ENCODE measurements around the gene ANKRD13D.

Gene ANKRD13D

DNA sequence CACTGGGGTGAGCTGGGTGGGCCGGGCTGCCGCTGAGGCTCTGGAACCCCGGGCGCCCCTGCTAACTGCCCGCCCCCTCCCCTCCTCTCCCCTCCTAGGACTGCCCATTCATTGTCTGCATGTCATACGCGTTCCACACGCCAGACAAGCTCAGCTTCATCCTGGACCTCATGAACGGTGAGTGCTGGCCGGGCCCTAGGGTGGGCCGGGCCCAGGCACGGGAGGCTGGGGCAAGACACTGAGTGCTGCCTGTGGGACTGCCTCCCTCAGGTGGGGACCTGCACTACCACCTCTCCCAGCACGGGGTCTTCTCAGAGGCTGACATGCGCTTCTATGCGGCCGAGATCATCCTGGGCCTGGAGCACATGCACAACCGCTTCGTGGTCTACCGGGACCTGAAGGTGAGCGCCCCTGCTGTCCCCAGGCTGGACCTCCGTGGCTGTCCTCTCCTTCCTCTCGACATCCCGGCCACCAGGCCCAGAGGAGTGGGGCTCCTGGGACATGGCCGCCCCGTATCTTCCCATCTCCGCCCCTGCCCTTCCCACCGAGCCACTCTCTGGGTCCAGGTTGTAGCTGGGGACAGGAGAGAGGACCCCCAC, 7.5 kb upstream of the ANKRD13D start:
- H3K4me3 ChIP-seq (ENCODE audit: low read depth, low read length), result no peak overlapping the region
- TF ChIP-seq CTCF (IDR thresholded peaks at IDR 0.05; ENCODE audit: low read depth, low read length), result no peak

DNA sequence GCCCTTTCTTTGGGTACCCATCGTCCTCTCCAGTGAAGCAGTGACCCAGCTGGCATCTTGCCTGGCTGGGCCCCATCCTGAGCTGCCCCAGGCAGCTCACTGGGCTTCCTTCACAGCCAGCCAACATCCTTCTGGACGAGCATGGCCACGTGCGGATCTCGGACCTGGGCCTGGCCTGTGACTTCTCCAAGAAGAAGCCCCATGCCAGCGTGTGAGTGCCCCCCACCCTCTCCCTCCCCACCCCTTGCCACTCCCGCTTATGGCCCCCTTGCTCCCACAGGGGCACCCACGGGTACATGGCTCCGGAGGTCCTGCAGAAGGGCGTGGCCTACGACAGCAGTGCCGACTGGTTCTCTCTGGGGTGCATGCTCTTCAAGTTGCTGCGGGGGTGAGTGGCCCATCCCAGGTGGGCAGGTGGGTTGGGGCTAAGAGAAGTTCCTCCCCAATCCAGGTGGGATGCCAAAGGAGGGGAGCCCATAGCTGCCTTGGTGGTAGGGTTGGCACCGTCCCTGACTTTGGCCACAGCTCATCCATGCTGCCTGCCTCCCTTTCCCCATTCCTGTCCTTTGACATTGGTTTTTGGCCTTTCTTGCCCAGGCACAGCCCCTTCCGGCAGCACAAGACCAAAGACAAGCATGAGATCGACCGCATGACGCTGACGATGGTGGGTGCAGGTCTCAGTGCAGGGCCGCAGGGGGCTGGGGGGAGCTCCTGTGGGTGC, 6.8 kb upstream of the ANKRD13D start:
- no peak for TF ChIP-seq CTCF (IDR thresholded peaks at IDR 0.05; ENCODE audit: low read depth, low read length)

GRCh38 chr11:67282876-67283371, 6.2 kb upstream of the ANKRD13D start:
- H3K4me3 ChIP-seq (ENCODE audit: low read depth, low read length), result no peak overlapping the region

More for the DNA sequence above, 6.8 kb upstream of the ANKRD13D start:
- H3K4me3 ChIP-seq (ENCODE audit: low read depth, low read length), result no peak overlapping the region

DNA sequence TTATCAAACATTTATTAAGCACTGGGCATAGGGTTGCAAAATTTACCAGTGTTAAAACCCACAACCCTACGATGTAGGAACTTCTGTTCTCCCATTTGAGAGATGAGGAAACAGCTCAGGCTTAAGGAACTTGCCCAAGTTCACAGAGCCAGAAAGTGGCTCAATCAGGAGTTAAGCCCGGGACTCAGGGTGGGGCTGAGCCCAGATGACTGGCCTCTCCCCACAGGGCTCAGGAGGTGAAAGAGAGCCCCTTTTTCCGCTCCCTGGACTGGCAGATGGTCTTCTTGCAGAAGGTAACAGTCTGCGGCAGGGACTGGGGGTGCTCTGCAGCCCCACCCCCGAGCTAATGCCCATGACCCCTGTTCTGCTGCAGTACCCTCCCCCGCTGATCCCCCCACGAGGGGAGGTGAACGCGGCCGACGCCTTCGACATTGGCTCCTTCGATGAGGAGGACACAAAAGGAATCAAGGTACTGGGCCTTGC, 5.6 kb upstream of the ANKRD13D start:
- H3K4me3 ChIP-seq (ENCODE audit: low read depth, low read length), result no peak overlapping the region
- TF ChIP-seq CTCF (IDR thresholded peaks at IDR 0.05; ENCODE audit: low read depth, low read length), result no peak

More at GRCh38 chr11:67282876-67283371, 6.2 kb upstream of the ANKRD13D start:
- no peak for TF ChIP-seq CTCF (IDR thresholded peaks at IDR 0.05; ENCODE audit: low read depth, low read length)

DNA sequence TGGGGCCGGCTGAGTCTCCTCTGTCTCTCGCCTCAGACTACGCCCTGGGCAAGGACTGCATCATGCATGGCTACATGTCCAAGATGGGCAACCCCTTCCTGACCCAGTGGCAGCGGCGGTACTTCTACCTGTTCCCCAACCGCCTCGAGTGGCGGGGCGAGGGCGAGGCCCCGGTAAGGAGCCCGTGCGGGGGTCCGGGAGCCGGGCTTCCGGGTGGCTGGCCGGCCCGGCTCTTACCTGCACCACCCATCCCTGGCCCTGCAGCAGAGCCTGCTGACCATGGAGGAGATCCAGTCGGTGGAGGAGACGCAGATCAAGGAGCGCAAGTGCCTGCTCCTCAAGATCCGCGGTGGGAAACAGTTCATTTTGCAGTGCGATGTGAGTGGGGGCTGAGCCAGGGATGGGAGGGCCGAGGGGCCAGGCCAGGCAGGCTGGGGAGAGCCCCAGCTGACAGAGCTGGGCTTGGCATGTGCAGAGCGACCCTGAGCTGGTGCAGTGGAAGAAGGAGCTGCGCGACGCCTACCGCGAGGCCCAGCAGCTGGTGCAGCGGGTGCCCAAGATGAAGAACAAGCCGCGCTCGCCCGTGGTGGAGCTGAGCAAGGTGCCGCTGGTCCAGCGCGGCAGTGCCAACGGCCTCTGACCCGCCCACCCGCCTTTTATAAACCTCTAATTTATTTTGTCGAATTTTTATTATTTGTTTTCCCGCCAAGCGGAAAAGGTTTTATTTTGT, 4.1 kb upstream of the ANKRD13D start:
- no peak for TF ChIP-seq CTCF (IDR thresholded peaks at IDR 0.05; ENCODE audit: low read depth, low read length)
- no peak overlapping the region for H3K4me3 ChIP-seq (ENCODE audit: low read depth, low read length)

GRCh38 chr11:67285541-67286498, 3.3 kb upstream of the ANKRD13D start:
- no peak overlapping the region for H3K4me3 ChIP-seq (ENCODE audit: low read depth, low read length)
- no peak for TF ChIP-seq CTCF (IDR thresholded peaks at IDR 0.05; ENCODE audit: low read depth, low read length)
